G401.6 (cell line): ENCODE data around the gene CD4.

Source experiments
- FAIRE-seq: peaks from 2 replicates; lab custom pipeline; 2012; peaks lifted over from hg19 to GRCh38; lab: Jason Lieb, UNC

The CD4 gene

GRCh38 chr12:6829536-6830220 lies 40.4 kb downstream of the CD4 start:
- FAIRE-seq = no peak

GRCh38 chr12:6830286-6830890 lies 41.1 kb downstream of the CD4 start:
- no peak for FAIRE-seq

GRCh38 chr12:6830999-6831398 lies 41.7 kb downstream of the CD4 start:
- FAIRE-seq = no peak

GRCh38 chr12:6831450-6831995 lies 42.2 kb downstream of the CD4 start:
- FAIRE-seq = no peak

- no peak for FAIRE-seq
Measured at GRCh38 chr12:6832125-6832524, 42.8 kb downstream of the CD4 start.

- no peak for FAIRE-seq
Measured at GRCh38 chr12:6833189-6833890, 44.0 kb downstream of the CD4 start.

GRCh38 chr12:6834254-6834653 lies 44.9 kb downstream of the CD4 start:
- FAIRE-seq = no peak

- no peak for FAIRE-seq
Measured at GRCh38 chr12:6834873-6835272, 45.5 kb downstream of the CD4 start.

GRCh38 chr12:6836851-6837250 lies 47.5 kb downstream of the CD4 start:
- no peak for FAIRE-seq

- FAIRE-seq = no peak
Measured at GRCh38 chr12:6837370-6838060, 48.2 kb downstream of the CD4 start.

GRCh38 chr12:6838854-6839253 lies 49.5 kb downstream of the CD4 start:
- no peak for FAIRE-seq

GRCh38 chr12:6839482-6840201 lies 50.3 kb downstream of the CD4 start:
- FAIRE-seq = no peak

- no peak for FAIRE-seq
Measured at GRCh38 chr12:6840330-6840729, 51.0 kb downstream of the CD4 start.

GRCh38 chr12:6840761-6841515 lies 51.6 kb downstream of the CD4 start, which contains the start of gene GNB3:
Gene GNB3, plus strand, starts transcription at chr12:6840925. Its CDS starts 363 bp downstream, at chr12:6841288.
- FAIRE-seq = no peak

GRCh38 chr12:6842075-6842474 lies 52.7 kb downstream of the CD4 start:
- FAIRE-seq = no peak

GRCh38 chr12:6843118-6843902 lies 54.0 kb downstream of the CD4 start:
- FAIRE-seq = no peak

GRCh38 chr12:6845395-6845794 lies 56.1 kb downstream of the CD4 start:
- FAIRE-seq = no peak

GRCh38 chr12:6846316-6846869 lies 57.1 kb downstream of the CD4 start:
- FAIRE-seq = no peak

GRCh38 chr12:6847676-6848075 lies 58.3 kb downstream of the CD4 start:
- no peak for FAIRE-seq

GRCh38 chr12:6849427-6849826 lies 60.1 kb downstream of the CD4 start:
- FAIRE-seq = no peak
